Measurements from ENCODE around the gene PRDM13.

PRDM13 gene

GRCh38 chr6:99606656-99607415 lies at the start of gene PRDM13:
TSS of gene PRDM13 (plus strand) at chr6:99606833. CDS start at chr6:99607035, 202 bp downstream.
- FAIRE-seq = no peak
- no peak for DNase-seq (ENCODE audit: insufficient read length, low spot score)
- no peak for TF ChIP-seq POLR2A (IDR thresholded peaks at IDR 0.05; ENCODE audit: low read depth, low read length)

- DNase-seq (ENCODE audit: insufficient read length, low spot score) = no peak
- TF ChIP-seq POLR2A (IDR thresholded peaks at IDR 0.05; ENCODE audit: low read depth, low read length) = no peak
- no peak for FAIRE-seq
These were observed 47.6 kb upstream of the PRDM13 start for GRCh38 chr6:99559057-99559456.

- DNase-seq (ENCODE audit: insufficient read length, low spot score) (no peak), FAIRE-seq (no peak)
- no peak for TF ChIP-seq POLR2A (IDR thresholded peaks at IDR 0.05; ENCODE audit: low read depth, low read length)
These were observed 46.0 kb upstream of the PRDM13 start for GRCh38 chr6:99560668-99561067.

- no peak for DNase-seq (ENCODE audit: insufficient read length, low spot score)
- FAIRE-seq = no peak
- no peak for TF ChIP-seq POLR2A (IDR thresholded peaks at IDR 0.05; ENCODE audit: low read depth, low read length)
These were observed 43.4 kb upstream of the PRDM13 start for GRCh38 chr6:99563056-99563723.

- TF ChIP-seq POLR2A (IDR thresholded peaks at IDR 0.05; ENCODE audit: low read depth, low read length) = peak; percentile 79
- peak; percentile 93 for FAIRE-seq
- DNase-seq (ENCODE audit: insufficient read length, low spot score) = peak; percentile 70
These were observed 38.3 kb upstream of the PRDM13 start, which contains the start of gene CCNC for GRCh38 chr6:99568103-99568933. TSS of gene CCNC (minus strand) at chr6:99568660. CDS start at chr6:99568527, 133 bp downstream.

GRCh38 chr6:99573980-99574617 lies 32.5 kb upstream of the PRDM13 start:
- DNase-seq (ENCODE audit: insufficient read length, low spot score) = no peak
- FAIRE-seq = no peak
- no peak for TF ChIP-seq POLR2A (IDR thresholded peaks at IDR 0.05; ENCODE audit: low read depth, low read length)

GRCh38 chr6:99575544-99576227 lies 30.9 kb upstream of the PRDM13 start:
- no peak for TF ChIP-seq POLR2A (IDR thresholded peaks at IDR 0.05; ENCODE audit: low read depth, low read length)
- FAIRE-seq = no peak
- no peak for DNase-seq (ENCODE audit: insufficient read length, low spot score)

- FAIRE-seq = no peak
- DNase-seq (ENCODE audit: insufficient read length, low spot score) = no peak
- no peak for TF ChIP-seq POLR2A (IDR thresholded peaks at IDR 0.05; ENCODE audit: low read depth, low read length)
These were observed 26.9 kb upstream of the PRDM13 start for GRCh38 chr6:99579781-99580180.

GRCh38 chr6:99587792-99588191 lies 18.8 kb upstream of the PRDM13 start:
- no peak for FAIRE-seq
- no peak for TF ChIP-seq POLR2A (IDR thresholded peaks at IDR 0.05; ENCODE audit: low read depth, low read length)
- no peak for DNase-seq (ENCODE audit: insufficient read length, low spot score)

- TF ChIP-seq POLR2A (IDR thresholded peaks at IDR 0.05; ENCODE audit: low read depth, low read length) = no peak
- FAIRE-seq = no peak
- no peak for DNase-seq (ENCODE audit: insufficient read length, low spot score)
These were observed 17.9 kb upstream of the PRDM13 start for GRCh38 chr6:99588618-99589289.

GRCh38 chr6:99589290-99589672 lies 17.4 kb upstream of the PRDM13 start:
- no peak for DNase-seq (ENCODE audit: insufficient read length, low spot score)
- no peak for FAIRE-seq
- no peak for TF ChIP-seq POLR2A (IDR thresholded peaks at IDR 0.05; ENCODE audit: low read depth, low read length)

GRCh38 chr6:99589907-99590493 lies 16.6 kb upstream of the PRDM13 start:
- no peak for FAIRE-seq
- no peak for TF ChIP-seq POLR2A (IDR thresholded peaks at IDR 0.05; ENCODE audit: low read depth, low read length)
- DNase-seq (ENCODE audit: insufficient read length, low spot score) = no peak
